HG02870 (cell line): ENCODE results near the gene PSMD14.

Source experiments
- ATAC-seq: cut with Tn5 transposase; IDR thresholded peaks from one replicate; pipeline ENCODE4 v1.9.1; 2021; ENCODE audit warnings: mild to moderate bottlenecking, moderate library complexity; ENCODE audit not compliant: unreplicated experiment

PSMD14 gene

GRCh38 chr2:161379740-161380139 is 71.5 kb downstream of the PSMD14 start:
- no peak for ATAC-seq

- ATAC-seq: no peak
These were observed 73.3 kb downstream of the PSMD14 start for GRCh38 chr2:161381546-161381945.

GRCh38 chr2:161382747-161383146 is 74.5 kb downstream of the PSMD14 start:
- ATAC-seq: no peak

GRCh38 chr2:161384864-161385263 is 76.6 kb downstream of the PSMD14 start:
- peak; percentile 75 for ATAC-seq

GRCh38 chr2:161386228-161386824 is 78.1 kb downstream of the PSMD14 start:
- peak; percentile 43 for ATAC-seq

- peak; percentile 37 for ATAC-seq
These were observed 80.0 kb downstream of the PSMD14 start for GRCh38 chr2:161388146-161388779.

- ATAC-seq: peak; percentile 44
These were observed 83.7 kb downstream of the PSMD14 start for GRCh38 chr2:161391737-161392506.

GRCh38 chr2:161400076-161400475 is 91.9 kb downstream of the PSMD14 start:
- no peak for ATAC-seq

GRCh38 chr2:161402297-161402696 is 94.1 kb downstream of the PSMD14 start:
- ATAC-seq: no peak

GRCh38 chr2:161406316-161406715 is 98.1 kb downstream of the PSMD14 start:
- no peak for ATAC-seq

- ATAC-seq: no peak
These were observed 99.4 kb downstream of the PSMD14 start for GRCh38 chr2:161407597-161407996.

GRCh38 chr2:161409308-161409907 is 101.2 kb downstream of the PSMD14 start:
- no peak for ATAC-seq

- ATAC-seq: no peak
These were observed 104.1 kb downstream of the PSMD14 start for GRCh38 chr2:161412346-161412745.

- ATAC-seq: peak; percentile 31
These were observed 106.1 kb downstream of the PSMD14 start for GRCh38 chr2:161414042-161415033.

GRCh38 chr2:161415034-161415986 is 107.1 kb downstream of the PSMD14 start:
- ATAC-seq: peak; percentile 24

- ATAC-seq: no peak
These were observed 107.9 kb downstream of the PSMD14 start, which contains the start of gene TBR1 for GRCh38 chr2:161415987-161416707. TSS of gene TBR1 (plus strand) at chr2:161416297. CDS start at chr2:161416411, 114 bp downstream.

GRCh38 chr2:161416708-161417437 is 108.6 kb downstream of the PSMD14 start:
- no peak for ATAC-seq
